ENCODE data around the gene HSBP1L1.

Gene HSBP1L1

GRCh38 chr18:79988071-79988450 lies 23.6 kb downstream of the HSBP1L1 start:
- no peaks in the 10 kb centered on the region for H3K9me3 ChIP-seq (ENCODE audit: control insufficient read depth, insufficient read depth, low read depth, low read length)
- ChIA-PET CTCF (interaction anchor here (0.7 kb wide), 1 partner anchor 11 kb away, joined by 3 read pairs; no protein-coding TSS in a partner anchor), POLR2A (interaction anchor here (1.0 to 2.6 kb wide), 4 partner anchors 20 to 121 kb away, joined by 3 to 10 read pairs (median 5); partner anchors contain the start of genes ADNP2 and SLC66A2)
- H3K4me3 ChIP-seq (ENCODE audit: low read depth, low read length) = peak overlapping the region; percentile 82
- peaks cover 21 to 29% of the 10 kb centered on the region in 2 experiments for H3K36me3 ChIP-seq (ENCODE audit: control insufficient read depth in 2 of 2, insufficient read depth in 1 of 2, low read length in 2 of 2)
- H3K4me1 ChIP-seq (ENCODE audit: control insufficient read depth, insufficient read depth, low read length) = peaks cover 7% of the 10 kb centered on the region
- peak overlapping the region; percentile 91 for H3K27ac ChIP-seq (ENCODE audit: extremely low read depth, low read depth, low read length)
- no peak for TF ChIP-seq ZNF169 (tag by site-specific recombination; IDR thresholded peaks at IDR 0.05)
- TF ChIP-seq ZNF175 (tag by site-specific recombination; IDR thresholded peaks at IDR 0.05) = no peak
- no peak for TF ChIP-seq ZNF354C (tag by site-specific recombination; IDR thresholded peaks at IDR 0.05; ENCODE audit: borderline replicate concordance, low read depth)
- TF ChIP-seq AEBP2 (tag by site-specific recombination; IDR thresholded peaks at IDR 0.05; ENCODE audit: borderline replicate concordance) = no peak
- no peak for TF ChIP-seq SALL2 (tag by site-specific recombination; IDR thresholded peaks at IDR 0.05; ENCODE audit: borderline replicate concordance)
- no peak for TF ChIP-seq SP2 (tag by site-specific recombination; IDR thresholded peaks at IDR 0.05)
- TF ChIP-seq, protein P1, sequence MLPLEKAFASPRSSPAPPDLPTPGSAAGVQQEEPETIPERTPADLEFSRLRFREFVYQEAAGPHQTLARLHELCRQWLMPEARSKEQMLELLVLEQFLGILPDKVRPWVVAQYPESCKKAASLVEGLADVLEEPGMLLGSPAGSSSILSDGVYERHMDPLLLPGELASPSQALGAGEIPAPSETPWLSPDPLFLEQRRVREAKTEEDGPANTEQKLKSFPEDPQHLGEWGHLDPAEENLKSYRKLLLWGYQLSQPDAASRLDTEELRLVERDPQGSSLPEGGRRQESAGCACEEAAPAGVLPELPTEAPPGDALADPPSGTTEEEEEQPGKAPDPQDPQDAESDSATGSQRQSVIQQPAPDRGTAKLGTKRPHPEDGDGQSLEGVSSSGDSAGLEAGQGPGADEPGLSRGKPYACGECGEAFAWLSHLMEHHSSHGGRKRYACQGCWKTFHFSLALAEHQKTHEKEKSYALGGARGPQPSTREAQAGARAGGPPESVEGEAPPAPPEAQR (tag by site-specific recombination; IDR thresholded peaks at IDR 0.05) = no peak
- no peak for TF ChIP-seq ZNF529 (tag by site-specific recombination; IDR thresholded peaks at IDR 0.05; ENCODE audit: insufficient replicate concordance)
- TF ChIP-seq ZNF324 (tag by site-specific recombination; IDR thresholded peaks at IDR 0.05) = no peak
- TF ChIP-seq ZSCAN16 (tag by site-specific recombination; IDR thresholded peaks at IDR 0.05) = no peak
- TF ChIP-seq EGR2 (tag by site-specific recombination; IDR thresholded peaks at IDR 0.05; ENCODE audit: low read depth) = 0 out of 2 replicates have a peak, but pooled peaks have one; percentile 6
- no peak for TF ChIP-seq ZNF791 (tag by site-specific recombination; IDR thresholded peaks at IDR 0.05)
- no peak for TF ChIP-seq ZBTB17 (tag by site-specific recombination; IDR thresholded peaks at IDR 0.05)
- TF ChIP-seq, protein P2, sequence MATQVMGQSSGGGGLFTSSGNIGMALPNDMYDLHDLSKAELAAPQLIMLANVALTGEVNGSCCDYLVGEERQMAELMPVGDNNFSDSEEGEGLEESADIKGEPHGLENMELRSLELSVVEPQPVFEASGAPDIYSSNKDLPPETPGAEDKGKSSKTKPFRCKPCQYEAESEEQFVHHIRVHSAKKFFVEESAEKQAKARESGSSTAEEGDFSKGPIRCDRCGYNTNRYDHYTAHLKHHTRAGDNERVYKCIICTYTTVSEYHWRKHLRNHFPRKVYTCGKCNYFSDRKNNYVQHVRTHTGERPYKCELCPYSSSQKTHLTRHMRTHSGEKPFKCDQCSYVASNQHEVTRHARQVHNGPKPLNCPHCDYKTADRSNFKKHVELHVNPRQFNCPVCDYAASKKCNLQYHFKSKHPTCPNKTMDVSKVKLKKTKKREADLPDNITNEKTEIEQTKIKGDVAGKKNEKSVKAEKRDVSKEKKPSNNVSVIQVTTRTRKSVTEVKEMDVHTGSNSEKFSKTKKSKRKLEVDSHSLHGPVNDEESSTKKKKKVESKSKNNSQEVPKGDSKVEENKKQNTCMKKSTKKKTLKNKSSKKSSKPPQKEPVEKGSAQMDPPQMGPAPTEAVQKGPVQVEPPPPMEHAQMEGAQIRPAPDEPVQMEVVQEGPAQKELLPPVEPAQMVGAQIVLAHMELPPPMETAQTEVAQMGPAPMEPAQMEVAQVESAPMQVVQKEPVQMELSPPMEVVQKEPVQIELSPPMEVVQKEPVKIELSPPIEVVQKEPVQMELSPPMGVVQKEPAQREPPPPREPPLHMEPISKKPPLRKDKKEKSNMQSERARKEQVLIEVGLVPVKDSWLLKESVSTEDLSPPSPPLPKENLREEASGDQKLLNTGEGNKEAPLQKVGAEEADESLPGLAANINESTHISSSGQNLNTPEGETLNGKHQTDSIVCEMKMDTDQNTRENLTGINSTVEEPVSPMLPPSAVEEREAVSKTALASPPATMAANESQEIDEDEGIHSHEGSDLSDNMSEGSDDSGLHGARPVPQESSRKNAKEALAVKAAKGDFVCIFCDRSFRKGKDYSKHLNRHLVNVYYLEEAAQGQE (tag by site-specific recombination; IDR thresholded peaks at IDR 0.05) = no peak
- TF ChIP-seq ZNF202 (tag by site-specific recombination; IDR thresholded peaks at IDR 0.05; ENCODE audit: borderline replicate concordance) = no peak
- TF ChIP-seq GLIS1 (tag by site-specific recombination; IDR thresholded peaks at IDR 0.05) = peak; percentile 21; the same call in 1 of the 2 replicates
- TF ChIP-seq ZNF558 (tag by site-specific recombination; IDR thresholded peaks at IDR 0.05) = no peak
- TF ChIP-seq CTCF (tag by site-specific recombination; IDR thresholded peaks at IDR 0.05) = peak; percentile 83
- no peak for TF ChIP-seq IKZF3 (tag by site-specific recombination; IDR thresholded peaks at IDR 0.05)
- TF ChIP-seq GLI2 (tag by site-specific recombination; IDR thresholded peaks at IDR 0.05; ENCODE audit: borderline replicate concordance, low read depth) = no peak
- TF ChIP-seq ZFP37 (tag by site-specific recombination; IDR thresholded peaks at IDR 0.05) = peak; percentile 42; the same call in 1 of the 2 replicates
- TF ChIP-seq ZNF660 (tag by site-specific recombination; IDR thresholded peaks at IDR 0.05) = no peak
- no peak for TF ChIP-seq KLF1 (tag by site-specific recombination; IDR thresholded peaks at IDR 0.05)
- TF ChIP-seq ZNF280D (tag by site-specific recombination; IDR thresholded peaks at IDR 0.05) = no peak
- TF ChIP-seq ZXDB (tag by site-specific recombination; IDR thresholded peaks at IDR 0.05) = 0 out of 2 replicates have a peak, but pooled peaks have one; percentile 4
- TF ChIP-seq ZNF416 (tag by site-specific recombination; IDR thresholded peaks at IDR 0.05) = no peak
- no peak for TF ChIP-seq PRDM1 (tag by site-specific recombination; IDR thresholded peaks at IDR 0.05)
- TF ChIP-seq ZNF473 (tag by site-specific recombination; IDR thresholded peaks at IDR 0.05) = no peak
- TF ChIP-seq ZNF629 (tag by site-specific recombination; IDR thresholded peaks at IDR 0.05) = no peak

Measured in HEK293 (cell line).